ENCODE data around the gene TRAM2. TPM values are rescaled to one million over a fixed set of nuclear protein-coding genes. Genes with fewer than 3 reads are reported as not detected.

The TRAM2 gene
- total RNA-seq, 1 experiment from 2014 or later = 21.2 TPM

GRCh38 chr6:52580905-52581304 is 4.0 kb upstream of the TRAM2 start:
- Histone ChIP-seq H2AK5ac (ENCODE audit: insufficient read length, low read length) (no peak overlapping the region), H4K8ac (replicated peaks; ENCODE audit: insufficient read length, low read depth, low read length) (no peak overlapping the region), H3K27me3 (ENCODE audit: insufficient read depth, low read length) (no peaks in the 10 kb centered on the region), H3K79me2 (ENCODE audit: insufficient read depth, low read length) (no peaks in the 10 kb centered on the region; the same call in 1 of the 2 replicates), H3K4me2 (ENCODE audit: insufficient read depth, insufficient read length, low read length) (no peak overlapping the region), H3K14ac (ENCODE audit: insufficient read depth, low read length) (no peak overlapping the region), H2BK5ac (ENCODE audit: insufficient read length, low read length) (no peak overlapping the region), H3K79me1 (ENCODE audit: insufficient read depth, low read depth, low read length, poor library complexity, severe bottlenecking) (no peaks in the 10 kb centered on the region), H3K9ac (ENCODE audit: extremely low read depth, insufficient read length, low read length) (no peak overlapping the region), H2BK12ac (ENCODE audit: insufficient read length, low read depth, low read length) (no peak overlapping the region), H2BK20ac (ENCODE audit: low read depth, low read length, poor library complexity, severe bottlenecking) (no peak overlapping the region), H3K9me3 (ENCODE audit: control insufficient read depth, low read depth, low read length) (no peaks in the 10 kb centered on the region), H3K23ac (ENCODE audit: insufficient read length, low read depth, low read length) (no peak overlapping the region), H2BK15ac (ENCODE audit: low read depth, low read length) (no peak overlapping the region), H3K18ac (ENCODE audit: insufficient read length, low read depth, low read length) (no peak overlapping the region), H2BK120ac (ENCODE audit: low read depth, low read length, poor library complexity, severe bottlenecking) (no peak overlapping the region), H4K91ac (ENCODE audit: insufficient read length, low read depth, low read length) (no peak overlapping the region), H3K4me1 (ENCODE audit: insufficient read depth, low read length) (no peaks in the 10 kb centered on the region), H2AFZ (ENCODE audit: low read length) (no peak overlapping the region), H3K27ac (ENCODE audit: insufficient read length, low read depth, low read length) (no peak overlapping the region), H3T11ph (ENCODE audit: low read length) (no peak overlapping the region), H3K56ac (ENCODE audit: insufficient read length, low read depth, low read length) (no peak overlapping the region), H4K20me1 (ENCODE audit: control insufficient read depth, insufficient read depth, insufficient read length) (no peaks in the 10 kb centered on the region), H3K23me2 (ENCODE audit: insufficient read length, low read depth, low read length, poor library complexity, severe bottlenecking) (peaks cover 7% of the 10 kb centered on the region), H4K5ac (ENCODE audit: insufficient read length, low read depth, low read length) (no peak overlapping the region), H3K4ac (ENCODE audit: low read depth, low read length) (no peak overlapping the region)
- no peak for DNase-seq
- no peaks in the 10 kb centered on the region; the same call in 1 of the 2 replicates for H3K27me3 Mint-ChIP-seq (ENCODE audit: low read depth)
- WGBS (ENCODE audit: extremely low coverage, insufficient read length, low lambda C conversion rate) = no CpG with 5 or more reads among the region's 7 CpGs
- TF ChIP-seq CTCF (conservative IDR thresholded peaks at IDR 0.05) = no peak
- peaks cover 10 to 12% of the 10 kb centered on the region in 2 experiments for H3K4me1 Mint-ChIP-seq
- no peaks in the 10 kb centered on the region; a peak in 1 of 7 replicates for H3K36me3 Mint-ChIP-seq (ENCODE audit: insufficient read depth in 1 of 3, low read depth in 3 of 3)
- H3K27ac Mint-ChIP-seq = no peak overlapping the region
- no peak overlapping the region for H3K4me3 Mint-ChIP-seq
- H3K9me3 Mint-ChIP-seq = no peaks in the 10 kb centered on the region; a peak in 1 of 5 replicates

Data from H9 (cell line).